Fibroblast of villous mesenchyme (primary cell): ENCODE results near the gene SLC22A31. TPM values are rescaled to one million over a fixed set of nuclear protein-coding genes. Genes with fewer than 3 reads are reported as not detected.

Experiments
- DNase-seq: peaks from one replicate; pipeline ENCODE4 v3.0.0-alpha.2; 2010; ENCODE audit warnings: low read depth
- H3K4me3 ChIP-seq: 2 replicates; pipeline ENCODE4 v1.5.1; 2011; ENCODE audit warnings: low read depth, mild to moderate bottlenecking, low read length
- total RNA-seq: library from RNA; depleted of rRNA; stranded (reverse); fragments of >200 nt; gene quantifications from 2 replicates; pipeline ENCODE4 v1.2.3, GENCODE V29; 2012
- TF ChIP-seq, protein P1 (sequence below): IDR thresholded peaks from 2 replicates; pipeline ENCODE4 v1.5.1; 2012; ENCODE audit warnings: low read depth, mild to moderate bottlenecking, low read length; ENCODE audit not compliant: insufficient read depth

SLC22A31 gene
- total RNA-seq, 1 donor: under 0.01 TPM

DNA sequence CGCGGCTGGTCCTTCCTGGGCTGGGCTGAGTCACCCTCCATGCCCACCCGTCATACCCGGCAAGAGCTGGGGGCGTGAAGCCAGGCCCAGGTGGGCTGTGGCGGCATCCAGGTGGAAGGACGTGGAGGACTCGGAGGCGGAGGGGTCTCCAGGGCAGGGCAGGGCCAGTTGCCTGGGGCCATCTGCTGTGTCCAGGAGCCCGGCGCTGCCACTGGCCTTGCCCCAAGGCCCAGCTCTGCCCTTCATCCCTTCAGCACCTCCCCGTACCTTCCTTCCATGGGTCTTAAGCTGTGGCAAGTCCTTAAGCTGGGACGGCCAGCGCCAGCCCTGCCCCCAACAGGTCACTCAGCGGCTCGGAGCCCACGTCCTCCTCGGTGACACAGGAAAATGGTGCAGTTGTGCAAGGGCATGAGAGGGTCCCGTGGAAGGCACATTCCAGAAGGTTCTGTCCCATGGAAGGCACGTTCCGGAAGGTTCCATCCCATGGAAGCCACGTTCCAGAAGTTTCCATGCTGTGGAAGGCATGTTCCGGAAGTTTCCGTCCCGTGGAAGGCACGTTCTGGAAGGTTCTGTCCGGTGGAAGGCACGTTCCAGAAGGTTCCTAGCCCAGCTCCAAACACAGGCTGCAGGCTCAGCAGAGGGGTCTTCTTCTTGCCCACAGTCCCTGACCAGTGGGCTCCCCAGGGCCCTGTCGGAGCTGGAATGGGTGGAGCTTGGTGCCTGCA is 39.2 kb downstream of the SLC22A31 start:
- DNase-seq: no peak
- H3K4me3 ChIP-seq: no peak overlapping the region
- TF ChIP-seq, protein P1, sequence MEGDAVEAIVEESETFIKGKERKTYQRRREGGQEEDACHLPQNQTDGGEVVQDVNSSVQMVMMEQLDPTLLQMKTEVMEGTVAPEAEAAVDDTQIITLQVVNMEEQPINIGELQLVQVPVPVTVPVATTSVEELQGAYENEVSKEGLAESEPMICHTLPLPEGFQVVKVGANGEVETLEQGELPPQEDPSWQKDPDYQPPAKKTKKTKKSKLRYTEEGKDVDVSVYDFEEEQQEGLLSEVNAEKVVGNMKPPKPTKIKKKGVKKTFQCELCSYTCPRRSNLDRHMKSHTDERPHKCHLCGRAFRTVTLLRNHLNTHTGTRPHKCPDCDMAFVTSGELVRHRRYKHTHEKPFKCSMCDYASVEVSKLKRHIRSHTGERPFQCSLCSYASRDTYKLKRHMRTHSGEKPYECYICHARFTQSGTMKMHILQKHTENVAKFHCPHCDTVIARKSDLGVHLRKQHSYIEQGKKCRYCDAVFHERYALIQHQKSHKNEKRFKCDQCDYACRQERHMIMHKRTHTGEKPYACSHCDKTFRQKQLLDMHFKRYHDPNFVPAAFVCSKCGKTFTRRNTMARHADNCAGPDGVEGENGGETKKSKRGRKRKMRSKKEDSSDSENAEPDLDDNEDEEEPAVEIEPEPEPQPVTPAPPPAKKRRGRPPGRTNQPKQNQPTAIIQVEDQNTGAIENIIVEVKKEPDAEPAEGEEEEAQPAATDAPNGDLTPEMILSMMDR: no peak

DNA sequence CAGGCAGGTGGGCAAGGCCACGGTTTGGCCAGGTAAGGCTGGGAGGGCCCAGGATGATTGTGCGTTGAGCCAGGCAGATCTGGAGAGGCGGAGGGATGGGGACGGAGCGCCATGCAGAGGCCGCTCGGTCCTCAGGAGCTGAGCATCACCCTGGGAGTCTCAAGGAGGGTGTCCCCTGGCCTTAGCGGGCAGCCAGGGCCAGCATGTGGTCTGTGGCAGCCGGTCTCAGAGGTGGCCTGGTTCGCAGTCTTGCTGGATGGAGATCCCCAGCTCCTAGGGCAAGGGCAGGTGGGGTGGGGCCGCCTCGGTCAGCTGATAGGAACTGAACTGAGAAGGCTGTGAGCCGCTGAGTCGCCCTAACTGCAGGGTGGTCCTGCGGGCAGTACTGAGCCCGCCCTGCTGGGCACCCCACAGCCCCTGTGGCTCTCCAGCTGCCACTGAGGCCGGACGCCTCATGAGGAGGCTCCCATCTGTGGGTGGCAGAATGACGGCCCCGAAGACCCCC is 40.4 kb downstream of the SLC22A31 start:
- DNase-seq: no peak
- TF ChIP-seq, protein P1: no peak
- no peak overlapping the region for H3K4me3 ChIP-seq

DNA sequence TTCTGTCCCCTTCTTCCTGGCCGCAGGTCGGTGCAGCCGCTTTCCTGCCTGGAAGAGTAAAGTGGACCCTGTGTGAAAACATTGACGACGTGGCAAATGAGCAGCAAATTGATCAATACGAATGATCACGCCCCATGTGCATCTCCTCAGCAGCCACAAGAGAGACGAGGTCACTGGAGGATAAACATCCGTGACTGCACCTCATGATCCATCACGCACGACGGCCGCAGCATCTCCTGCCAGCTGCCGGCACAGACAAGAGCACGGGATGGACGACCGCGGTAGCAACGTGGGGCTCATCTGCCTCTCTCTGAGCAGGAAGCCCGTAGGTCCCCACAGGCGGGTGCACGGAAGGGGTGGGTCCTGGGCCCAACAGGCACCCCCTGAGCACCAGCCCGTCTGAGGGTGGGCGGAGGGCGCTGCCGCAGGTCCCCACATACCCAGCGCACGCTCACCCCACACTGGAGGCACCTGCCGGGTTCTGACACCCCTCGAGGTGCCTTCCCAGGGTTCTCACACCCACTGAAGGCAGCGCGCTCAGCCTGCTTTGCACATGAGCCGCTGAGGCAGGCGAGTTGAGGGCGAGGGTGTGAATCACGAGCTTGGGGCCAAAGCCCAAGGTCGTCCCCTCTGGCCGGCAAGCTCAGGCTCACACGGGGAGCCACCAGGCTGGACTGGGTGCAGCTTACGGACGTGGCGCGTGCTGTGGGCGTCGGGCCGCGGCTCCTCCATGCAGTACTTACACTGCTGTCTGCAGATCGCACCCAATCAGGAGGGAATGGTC is 41.1 kb downstream of the SLC22A31 start:
- TF ChIP-seq, protein P1: no peak
- no peak overlapping the region for H3K4me3 ChIP-seq
- DNase-seq: no peak

DNA sequence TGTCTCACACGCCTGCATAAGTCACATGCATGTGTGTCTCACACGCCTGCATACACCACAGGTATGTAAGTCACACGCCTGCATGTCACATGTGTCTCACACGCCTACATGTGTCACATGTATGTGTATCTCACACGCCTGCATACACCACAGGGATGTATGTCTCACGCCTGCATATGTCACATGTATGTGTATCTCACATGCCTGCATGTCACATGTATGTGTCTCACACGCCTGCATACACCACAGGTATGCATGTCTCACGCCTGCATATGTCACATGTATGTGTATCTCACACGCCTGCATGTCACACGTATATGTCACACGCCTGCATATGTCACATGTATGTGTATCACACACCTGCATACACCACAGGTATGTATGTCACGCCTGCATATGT is 42.6 kb downstream of the SLC22A31 start:
- TF ChIP-seq, protein P1: no peak
- H3K4me3 ChIP-seq: no peak overlapping the region
- no peak for DNase-seq

DNA sequence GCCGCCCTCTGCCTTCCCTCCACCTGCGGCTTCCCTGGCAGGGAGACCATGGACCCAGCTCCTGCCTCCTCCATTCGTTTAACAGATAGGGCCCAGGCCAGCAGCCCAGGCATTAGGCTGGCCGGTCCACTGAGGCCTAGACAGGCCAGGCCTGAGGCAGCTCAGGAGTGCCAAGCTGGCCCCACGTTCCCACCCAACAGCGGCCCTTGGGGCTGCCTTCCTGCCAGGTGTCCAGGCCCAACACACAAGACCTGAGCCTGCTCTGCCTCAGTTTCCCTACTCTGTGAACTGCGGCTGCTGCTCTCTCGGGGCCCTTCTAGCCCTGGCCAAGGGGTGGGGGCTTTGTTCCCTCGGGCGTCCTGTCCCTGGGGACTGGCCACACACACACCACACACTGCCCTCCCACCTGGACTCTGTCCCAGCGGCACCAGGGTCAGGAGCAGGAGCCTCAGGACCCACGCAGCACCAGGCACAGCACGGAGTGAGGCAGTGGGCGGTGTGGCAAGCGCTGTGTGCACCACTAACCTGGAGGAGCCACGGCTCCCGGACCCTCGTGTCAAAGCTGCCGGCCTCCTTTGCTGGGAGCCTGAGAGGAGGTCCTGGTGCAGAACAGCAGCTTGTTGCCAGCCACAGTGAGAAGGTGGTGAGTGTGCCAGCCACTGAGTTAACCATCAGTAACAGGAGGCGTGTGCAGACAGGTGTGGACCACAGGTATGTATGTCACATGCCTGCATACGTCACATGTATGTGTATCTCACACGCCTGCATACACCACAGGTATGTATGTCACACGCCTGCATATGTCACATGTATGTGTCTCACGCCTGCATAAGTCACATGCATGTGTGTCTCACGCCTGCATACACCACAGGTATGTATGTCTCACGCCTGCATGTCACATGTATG is 43.3 kb downstream of the SLC22A31 start:
- TF ChIP-seq, protein P1: no peak

DNA sequence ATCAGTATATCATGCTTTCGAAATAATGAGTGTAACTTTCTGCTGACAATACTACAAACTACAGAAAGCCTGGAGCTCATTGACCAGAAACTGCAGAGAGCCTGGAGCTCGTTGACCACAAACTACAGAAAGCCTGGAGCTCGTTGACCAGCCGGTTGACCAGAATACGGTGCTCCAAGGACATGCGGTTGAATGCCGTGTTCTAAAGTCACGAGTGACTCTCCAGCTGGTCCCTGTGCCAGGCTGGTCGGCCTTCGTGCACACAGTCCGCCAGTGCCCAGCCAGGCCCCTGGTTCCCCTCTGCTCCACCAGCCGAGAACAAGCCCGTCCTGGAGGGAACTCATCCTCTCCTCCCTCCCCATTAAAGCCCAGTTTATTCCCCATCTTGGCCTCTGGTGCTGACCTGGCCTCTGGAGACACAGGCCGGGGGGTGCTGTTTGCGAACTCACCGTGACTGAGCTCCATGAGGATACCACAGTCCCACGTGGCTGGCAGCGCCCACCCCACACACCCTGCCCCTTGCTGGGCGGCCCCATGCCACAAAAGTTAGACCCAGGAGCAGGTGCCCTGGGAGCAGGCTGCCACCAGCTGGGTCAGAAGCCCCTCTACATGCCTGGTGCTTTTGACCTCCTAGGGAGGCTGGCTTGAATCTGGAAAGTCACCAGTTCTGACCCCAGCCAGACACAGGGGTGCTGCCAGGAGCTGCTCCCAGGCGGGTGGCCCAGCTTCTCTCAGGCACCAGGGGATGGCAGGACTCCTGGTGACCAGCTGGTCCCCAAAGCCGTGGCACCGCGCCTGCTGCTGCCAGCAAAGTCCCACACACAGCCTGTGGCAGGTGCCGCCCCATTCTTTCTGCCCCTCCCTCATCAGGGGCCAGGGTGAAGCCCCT is 44.2 kb downstream of the SLC22A31 start:
- DNase-seq: peak; percentile 20
- TF ChIP-seq, protein P1: no peak
- no peak overlapping the region for H3K4me3 ChIP-seq

More for the DNA sequence above, 43.3 kb downstream of the SLC22A31 start:
- DNase-seq: no peak
- H3K4me3 ChIP-seq: no peak overlapping the region
